GM18861 (cell line): ENCODE results near the gene CCDC121.
A peak's percentile ranks its signal among the peaks of the same experiment; 100 is the strongest.

ENCODE experiments used
- ATAC-seq: cut with Tn5 transposase; IDR thresholded peaks from one replicate; pipeline ENCODE4 v1.9.1; 2021; ENCODE audit not compliant: unreplicated experiment

The CCDC121 gene

DNA sequence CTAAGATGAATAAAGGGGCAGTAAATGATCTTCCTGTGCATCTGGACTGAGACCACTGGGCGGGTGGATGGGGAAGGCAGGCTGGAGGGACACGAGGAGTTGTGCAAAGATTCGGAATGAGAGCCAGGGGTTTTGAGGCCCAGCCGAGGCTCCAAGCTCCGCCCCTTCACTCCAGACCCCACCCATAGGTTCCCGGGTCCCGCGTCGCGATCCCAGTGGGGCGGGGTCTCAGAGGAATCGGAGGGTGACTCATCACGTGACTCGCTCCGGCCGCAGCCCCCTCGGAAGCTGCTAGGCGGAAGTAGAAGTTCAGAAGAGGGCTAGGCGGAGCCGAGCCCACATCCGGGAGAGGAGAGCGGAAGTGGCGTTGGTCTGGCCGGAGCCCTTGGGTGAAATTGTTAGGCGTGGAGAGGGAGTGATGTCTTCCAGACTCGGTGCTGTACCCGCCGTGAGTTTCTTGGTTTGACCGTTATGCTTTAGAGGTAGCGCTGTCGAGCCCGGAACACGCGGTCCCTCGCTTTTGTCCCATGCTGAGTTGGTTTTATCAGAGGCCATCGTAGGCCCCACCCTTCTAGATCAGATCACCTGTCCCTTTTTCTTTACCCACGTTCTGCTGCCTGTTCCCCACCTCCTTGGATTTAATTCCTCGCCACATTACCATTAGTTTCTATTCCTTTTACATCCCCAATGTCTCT, 46.0 kb downstream of the CCDC121 start, which contains the start of gene ZNF512:
Gene ZNF512 (plus strand): TSS at position 348 of the 695 bp plus-strand sequence. CDS start 71 bp downstream, at position 419.
- ATAC-seq = peak; percentile 81

DNA sequence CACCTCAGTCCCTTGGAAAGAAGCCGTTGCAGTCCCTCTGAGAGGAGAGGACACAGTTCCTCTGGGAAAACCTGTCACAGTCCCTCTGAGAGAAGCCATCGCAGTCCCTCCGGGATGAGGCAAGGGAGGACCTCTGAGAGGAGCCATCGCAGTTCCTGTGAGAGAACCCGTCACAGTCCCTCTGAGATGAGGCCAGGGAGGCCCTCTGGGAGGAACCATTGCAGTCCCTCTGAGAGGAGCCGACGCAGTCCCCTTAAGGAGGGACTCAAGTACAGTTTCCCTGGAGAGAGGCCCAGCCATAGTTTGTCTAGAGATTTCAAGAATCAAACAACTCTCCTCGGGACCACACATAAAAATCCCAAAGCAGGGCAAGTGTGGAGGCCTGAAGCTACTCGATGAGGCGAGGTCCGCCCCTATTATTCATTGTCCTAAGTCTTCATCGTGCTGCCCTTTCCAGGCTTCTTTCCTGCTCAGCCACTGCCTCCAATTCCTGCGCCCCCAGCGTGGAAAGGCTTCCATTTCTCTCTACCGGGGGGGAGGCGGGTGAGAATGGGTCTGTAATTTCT, 46.6 kb downstream of the CCDC121 start:
- ATAC-seq = no peak

DNA sequence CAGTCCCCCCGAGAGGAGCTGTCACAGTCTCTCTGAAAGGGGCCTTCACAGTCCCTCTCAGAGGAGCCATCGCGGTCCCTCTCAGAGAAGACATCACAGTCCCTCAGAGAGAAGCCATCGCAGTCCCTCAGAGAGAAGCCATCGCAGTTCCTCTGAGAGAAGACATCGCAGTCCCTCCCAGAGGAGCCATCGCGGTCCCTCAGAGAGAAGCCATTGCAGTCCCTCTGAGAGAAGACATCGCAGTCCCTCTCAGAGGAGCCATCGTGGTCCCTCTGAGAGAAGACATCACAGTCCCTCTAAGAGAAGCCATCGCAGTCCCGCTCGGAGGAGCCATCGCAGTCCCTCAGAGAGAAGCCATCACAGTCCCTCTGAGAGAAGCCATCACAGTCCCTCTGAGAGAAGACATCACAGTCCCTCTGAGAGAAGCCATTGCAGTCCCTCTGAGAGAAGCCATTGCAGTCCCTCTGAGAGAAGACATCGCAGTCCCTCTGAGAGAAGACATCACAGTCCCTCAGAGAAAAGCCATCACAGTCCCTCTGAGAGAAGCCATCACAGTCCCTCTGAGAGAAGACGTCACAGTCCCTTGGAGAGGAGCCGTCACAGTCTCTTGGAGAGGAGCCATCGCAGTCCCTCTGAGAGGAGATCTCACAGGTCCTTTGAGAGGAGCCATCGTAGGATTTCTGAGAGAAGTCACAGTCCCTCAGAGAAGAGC, 47.2 kb downstream of the CCDC121 start:
- ATAC-seq = no peak
